ENCODE measurements around the gene PIK3R1.

The PIK3R1 gene

GRCh38 chr5:68252673-68253623 is 37.4 kb downstream of the PIK3R1 start:
- DNase-seq, result peak; percentile 71

GRCh38 chr5:68253624-68254585 is 38.3 kb downstream of the PIK3R1 start:
- DNase-seq, result peak; percentile 54

- DNase-seq, result no peak
Measured at GRCh38 chr5:68254810-68255209, 39.3 kb downstream of the PIK3R1 start.

GRCh38 chr5:68255305-68256120 is 40.0 kb downstream of the PIK3R1 start:
- DNase-seq, result peak; percentile 49

- DNase-seq, result no peak
Measured at GRCh38 chr5:68257210-68257609, 41.7 kb downstream of the PIK3R1 start.

GRCh38 chr5:68258531-68258930 is 43.0 kb downstream of the PIK3R1 start:
- no peak for DNase-seq

- no peak for DNase-seq
Measured at GRCh38 chr5:68259700-68260099, 44.1 kb downstream of the PIK3R1 start.

GRCh38 chr5:68260467-68260866 is 44.9 kb downstream of the PIK3R1 start:
- DNase-seq, result no peak

- DNase-seq, result no peak
Measured at GRCh38 chr5:68261169-68261568, 45.6 kb downstream of the PIK3R1 start.

- DNase-seq, result no peak
Measured at GRCh38 chr5:68261569-68262065, 46.1 kb downstream of the PIK3R1 start.

- DNase-seq, result peak; percentile 64
Measured at GRCh38 chr5:68264024-68264956, 48.7 kb downstream of the PIK3R1 start.

- DNase-seq, result no peak
Measured at GRCh38 chr5:68265347-68265746, 49.8 kb downstream of the PIK3R1 start.

- no peak for DNase-seq
Measured at GRCh38 chr5:68265822-68266395, 50.4 kb downstream of the PIK3R1 start.

- no peak for DNase-seq
Measured at GRCh38 chr5:68266457-68266856, 50.9 kb downstream of the PIK3R1 start.

GRCh38 chr5:68267066-68267465 is 51.5 kb downstream of the PIK3R1 start:
- DNase-seq, result no peak

- no peak for DNase-seq
Measured at GRCh38 chr5:68268101-68268851, 52.7 kb downstream of the PIK3R1 start.

- no peak for DNase-seq
Measured at GRCh38 chr5:68268852-68269130, 53.2 kb downstream of the PIK3R1 start.

- DNase-seq, result no peak
Measured at GRCh38 chr5:68269820-68270219, 54.3 kb downstream of the PIK3R1 start.

- DNase-seq, result no peak
Measured at GRCh38 chr5:68270399-68270975, 54.9 kb downstream of the PIK3R1 start.

GRCh38 chr5:68271124-68271523 is 55.6 kb downstream of the PIK3R1 start:
- no peak for DNase-seq
